ENCODE results near the gene SPATS2.

DNA sequence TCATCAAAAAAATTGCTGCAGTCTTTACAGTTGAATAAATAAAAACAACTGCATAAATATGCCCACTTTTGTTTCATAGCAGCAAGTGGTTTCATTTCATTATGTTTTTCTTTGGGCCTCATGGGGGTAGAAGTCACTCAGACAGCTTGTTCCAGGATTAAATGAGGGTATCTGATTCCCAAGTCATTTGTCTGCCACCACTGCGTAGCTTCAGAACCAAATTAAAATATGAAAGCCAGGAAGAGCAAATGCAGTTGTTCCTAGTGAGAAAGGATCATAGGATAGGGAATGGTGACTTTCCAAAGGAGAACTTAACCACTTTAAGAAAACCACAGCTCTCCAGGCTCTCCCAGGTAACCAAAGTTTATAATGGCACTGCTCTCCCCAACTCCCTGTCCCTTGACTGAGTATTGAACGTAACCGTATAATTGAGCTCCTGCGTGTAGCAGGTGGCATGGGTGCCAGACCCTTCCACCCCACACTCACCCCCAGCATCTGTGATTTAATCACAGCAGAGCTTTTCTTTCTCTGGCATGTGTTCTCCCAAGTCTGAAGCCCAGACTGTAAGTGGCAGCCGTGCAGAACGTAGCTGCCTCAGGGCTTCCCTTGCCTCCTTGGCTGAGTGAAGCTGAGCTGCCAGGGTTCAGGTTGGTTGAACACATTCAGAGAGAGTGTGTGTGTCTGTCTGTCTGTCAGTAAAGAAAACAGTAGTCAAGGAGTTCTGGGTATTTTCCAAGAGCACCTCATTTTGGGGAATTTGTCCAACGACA is 160.3 kb downstream of the SPATS2 start:
- TF ChIP-seq, protein P1, sequence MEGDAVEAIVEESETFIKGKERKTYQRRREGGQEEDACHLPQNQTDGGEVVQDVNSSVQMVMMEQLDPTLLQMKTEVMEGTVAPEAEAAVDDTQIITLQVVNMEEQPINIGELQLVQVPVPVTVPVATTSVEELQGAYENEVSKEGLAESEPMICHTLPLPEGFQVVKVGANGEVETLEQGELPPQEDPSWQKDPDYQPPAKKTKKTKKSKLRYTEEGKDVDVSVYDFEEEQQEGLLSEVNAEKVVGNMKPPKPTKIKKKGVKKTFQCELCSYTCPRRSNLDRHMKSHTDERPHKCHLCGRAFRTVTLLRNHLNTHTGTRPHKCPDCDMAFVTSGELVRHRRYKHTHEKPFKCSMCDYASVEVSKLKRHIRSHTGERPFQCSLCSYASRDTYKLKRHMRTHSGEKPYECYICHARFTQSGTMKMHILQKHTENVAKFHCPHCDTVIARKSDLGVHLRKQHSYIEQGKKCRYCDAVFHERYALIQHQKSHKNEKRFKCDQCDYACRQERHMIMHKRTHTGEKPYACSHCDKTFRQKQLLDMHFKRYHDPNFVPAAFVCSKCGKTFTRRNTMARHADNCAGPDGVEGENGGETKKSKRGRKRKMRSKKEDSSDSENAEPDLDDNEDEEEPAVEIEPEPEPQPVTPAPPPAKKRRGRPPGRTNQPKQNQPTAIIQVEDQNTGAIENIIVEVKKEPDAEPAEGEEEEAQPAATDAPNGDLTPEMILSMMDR (tag by site-specific recombination; IDR thresholded peaks at IDR 0.05), result no peak
- TF ChIP-seq ZNF391 (tag by site-specific recombination; IDR thresholded peaks at IDR 0.05; ENCODE audit: borderline replicate concordance, low read depth) (no peak), OSR2 (tag by site-specific recombination; IDR thresholded peaks at IDR 0.05) (peak; percentile 23; the same call in 1 of the 2 replicates), ZNF777 (tag by site-specific recombination; IDR thresholded peaks at IDR 0.05; ENCODE audit: borderline replicate concordance) (no peak), ZNF174 (tag by site-specific recombination; IDR thresholded peaks at IDR 0.05) (no peak), ZNF138 (tag by site-specific recombination; IDR thresholded peaks at IDR 0.05; ENCODE audit: borderline replicate concordance) (no peak), ZNF19 (tag by site-specific recombination; IDR thresholded peaks at IDR 0.05; ENCODE audit: low read depth) (no peak), WT1 (tag by site-specific recombination; IDR thresholded peaks at IDR 0.05) (no peak), SETDB1 (IDR thresholded peaks at IDR 0.05; ENCODE audit: insufficient read length, low read length) (no peak), TCF7L2 (IDR thresholded peaks at IDR 0.05; ENCODE audit: borderline replicate concordance, low read depth, low read length) (no peak)
- TF ChIP-seq, protein P2, sequence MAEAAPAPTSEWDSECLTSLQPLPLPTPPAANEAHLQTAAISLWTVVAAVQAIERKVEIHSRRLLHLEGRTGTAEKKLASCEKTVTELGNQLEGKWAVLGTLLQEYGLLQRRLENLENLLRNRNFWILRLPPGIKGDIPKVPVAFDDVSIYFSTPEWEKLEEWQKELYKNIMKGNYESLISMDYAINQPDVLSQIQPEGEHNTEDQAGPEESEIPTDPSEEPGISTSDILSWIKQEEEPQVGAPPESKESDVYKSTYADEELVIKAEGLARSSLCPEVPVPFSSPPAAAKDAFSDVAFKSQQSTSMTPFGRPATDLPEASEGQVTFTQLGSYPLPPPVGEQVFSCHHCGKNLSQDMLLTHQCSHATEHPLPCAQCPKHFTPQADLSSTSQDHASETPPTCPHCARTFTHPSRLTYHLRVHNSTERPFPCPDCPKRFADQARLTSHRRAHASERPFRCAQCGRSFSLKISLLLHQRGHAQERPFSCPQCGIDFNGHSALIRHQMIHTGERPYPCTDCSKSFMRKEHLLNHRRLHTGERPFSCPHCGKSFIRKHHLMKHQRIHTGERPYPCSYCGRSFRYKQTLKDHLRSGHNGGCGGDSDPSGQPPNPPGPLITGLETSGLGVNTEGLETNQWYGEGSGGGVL (tag by site-specific recombination; IDR thresholded peaks at IDR 0.05), result no peak
- TF ChIP-seq, protein P3, sequence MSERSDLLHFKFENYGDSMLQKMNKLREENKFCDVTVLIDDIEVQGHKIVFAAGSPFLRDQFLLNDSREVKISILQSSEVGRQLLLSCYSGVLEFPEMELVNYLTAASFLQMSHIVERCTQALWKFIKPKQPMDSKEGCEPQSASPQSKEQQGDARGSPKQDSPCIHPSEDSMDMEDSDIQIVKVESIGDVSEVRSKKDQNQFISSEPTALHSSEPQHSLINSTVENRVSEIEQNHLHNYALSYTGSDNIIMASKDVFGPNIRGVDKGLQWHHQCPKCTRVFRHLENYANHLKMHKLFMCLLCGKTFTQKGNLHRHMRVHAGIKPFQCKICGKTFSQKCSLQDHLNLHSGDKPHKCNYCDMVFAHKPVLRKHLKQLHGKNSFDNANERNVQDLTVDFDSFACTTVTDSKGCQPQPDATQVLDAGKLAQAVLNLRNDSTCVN (tag by site-specific recombination; optimal IDR thresholded peaks at IDR 0.05), result no peak
- TF ChIP-seq, protein P4, sequence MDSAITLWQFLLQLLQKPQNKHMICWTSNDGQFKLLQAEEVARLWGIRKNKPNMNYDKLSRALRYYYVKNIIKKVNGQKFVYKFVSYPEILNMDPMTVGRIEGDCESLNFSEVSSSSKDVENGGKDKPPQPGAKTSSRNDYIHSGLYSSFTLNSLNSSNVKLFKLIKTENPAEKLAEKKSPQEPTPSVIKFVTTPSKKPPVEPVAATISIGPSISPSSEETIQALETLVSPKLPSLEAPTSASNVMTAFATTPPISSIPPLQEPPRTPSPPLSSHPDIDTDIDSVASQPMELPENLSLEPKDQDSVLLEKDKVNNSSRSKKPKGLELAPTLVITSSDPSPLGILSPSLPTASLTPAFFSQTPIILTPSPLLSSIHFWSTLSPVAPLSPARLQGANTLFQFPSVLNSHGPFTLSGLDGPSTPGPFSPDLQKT (IDR thresholded peaks at IDR 0.05; ENCODE audit: borderline replicate concordance, low read depth, low read length), result no peak
- TF ChIP-seq, protein P5, sequence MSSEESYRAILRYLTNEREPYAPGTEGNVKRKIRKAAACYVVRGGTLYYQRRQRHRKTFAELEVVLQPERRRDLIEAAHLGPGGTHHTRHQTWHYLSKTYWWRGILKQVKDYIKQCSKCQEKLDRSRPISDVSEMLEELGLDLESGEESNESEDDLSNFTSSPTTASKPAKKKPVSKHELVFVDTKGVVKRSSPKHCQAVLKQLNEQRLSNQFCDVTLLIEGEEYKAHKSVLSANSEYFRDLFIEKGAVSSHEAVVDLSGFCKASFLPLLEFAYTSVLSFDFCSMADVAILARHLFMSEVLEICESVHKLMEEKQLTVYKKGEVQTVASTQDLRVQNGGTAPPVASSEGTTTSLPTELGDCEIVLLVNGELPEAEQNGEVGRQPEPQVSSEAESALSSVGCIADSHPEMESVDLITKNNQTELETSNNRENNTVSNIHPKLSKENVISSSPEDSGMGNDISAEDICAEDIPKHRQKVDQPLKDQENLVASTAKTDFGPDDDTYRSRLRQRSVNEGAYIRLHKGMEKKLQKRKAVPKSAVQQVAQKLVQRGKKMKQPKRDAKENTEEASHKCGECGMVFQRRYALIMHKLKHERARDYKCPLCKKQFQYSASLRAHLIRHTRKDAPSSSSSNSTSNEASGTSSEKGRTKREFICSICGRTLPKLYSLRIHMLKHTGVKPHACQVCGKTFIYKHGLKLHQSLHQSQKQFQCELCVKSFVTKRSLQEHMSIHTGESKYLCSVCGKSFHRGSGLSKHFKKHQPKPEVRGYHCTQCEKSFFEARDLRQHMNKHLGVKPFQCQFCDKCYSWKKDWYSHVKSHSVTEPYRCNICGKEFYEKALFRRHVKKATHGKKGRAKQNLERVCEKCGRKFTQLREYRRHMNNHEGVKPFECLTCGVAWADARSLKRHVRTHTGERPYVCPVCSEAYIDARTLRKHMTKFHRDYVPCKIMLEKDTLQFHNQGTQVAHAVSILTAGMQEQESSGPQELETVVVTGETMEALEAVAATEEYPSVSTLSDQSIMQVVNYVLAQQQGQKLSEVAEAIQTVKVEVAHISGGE (tag by site-specific recombination; conservative IDR thresholded peaks at IDR 0.05; ENCODE audit: low read depth), result no peak
